H9 (cell line): Measurements from ENCODE around the gene TYRP1. TPM values are rescaled to one million over a fixed set of nuclear protein-coding genes. Genes with fewer than 3 reads are reported as not detected.

Experiments
- DNase-seq: peaks from one replicate; pipeline ENCODE4 v3.0.0-alpha.2; 2017
- H2AFZ ChIP-seq: one replicate; pipeline ENCODE4 v1.6.1; 2013; ENCODE audit warnings: mild to moderate bottlenecking, low read length, control low read depth, moderate library complexity
- H2AK5ac ChIP-seq: 2 replicates; pipeline ENCODE4 v1.6.1; 2013; ENCODE audit warnings: low read length, control low read depth, mixed read lengths; ENCODE audit not compliant: insufficient read length
- H2BK120ac ChIP-seq: one replicate; pipeline ENCODE4 v1.6.1; 2013; ENCODE audit warnings: low read depth, mild to moderate bottlenecking, low read length, control low read depth, inconsistent platforms; ENCODE audit not compliant: poor library complexity, severe bottlenecking
- H2BK12ac ChIP-seq: 2 replicates; pipeline ENCODE4 v1.6.1; 2013; ENCODE audit warnings: low read length, control low read depth, mixed read lengths, low read depth; ENCODE audit not compliant: insufficient read length
- H2BK15ac ChIP-seq: 2 replicates; pipeline ENCODE4 v1.6.1; 2013; ENCODE audit warnings: low read depth, low read length, control low read depth
- H2BK20ac ChIP-seq: one replicate; pipeline ENCODE4 v1.6.1; 2013; ENCODE audit warnings: low read depth, mild to moderate bottlenecking, low read length, control low read depth, inconsistent platforms; ENCODE audit not compliant: poor library complexity, severe bottlenecking
- H2BK5ac ChIP-seq: 2 replicates; pipeline ENCODE4 v1.6.1; 2013; ENCODE audit warnings: low read length, control low read depth, mixed read lengths; ENCODE audit not compliant: insufficient read length
- H3K14ac ChIP-seq: 2 replicates; pipeline ENCODE4 v1.6.1; 2013; ENCODE audit warnings: low read length, control low read depth; ENCODE audit not compliant: insufficient read depth
- H3K18ac ChIP-seq: 2 replicates; pipeline ENCODE4 v1.6.1; 2013; ENCODE audit warnings: low read depth, mild to moderate bottlenecking, mixed read lengths, low read length, control low read depth; ENCODE audit not compliant: insufficient read length
- H3K23ac ChIP-seq: 2 replicates; pipeline ENCODE4 v1.6.1; 2013; ENCODE audit warnings: low read length, control low read depth, mixed read lengths, low read depth; ENCODE audit not compliant: insufficient read length
- H3K23me2 ChIP-seq: 2 replicates; pipeline ENCODE4 v1.6.1; 2013; ENCODE audit warnings: low read depth, mild to moderate bottlenecking, mixed read lengths, low read length, control low read depth; ENCODE audit not compliant: insufficient read length, poor library complexity, severe bottlenecking
- H3K27ac ChIP-seq: 2 replicates; pipeline ENCODE4 v1.5.1; 2013; ENCODE audit warnings: low read length, control low read depth, mixed read lengths, low read depth; ENCODE audit not compliant: insufficient read length
- H3K27me3 ChIP-seq: 2 replicates; pipeline ENCODE4 v1.6.1; 2013; ENCODE audit warnings: low read length, control low read depth, inconsistent platforms; ENCODE audit not compliant: insufficient read depth
- H3K4ac ChIP-seq: 2 replicates; pipeline ENCODE4 v1.6.1; 2013; ENCODE audit warnings: low read depth, mild to moderate bottlenecking, control low read depth, inconsistent platforms, low read length, moderate library complexity
- H3K4me1 ChIP-seq: 2 replicates; pipeline ENCODE4 v1.6.1; 2013; ENCODE audit warnings: low read length, control low read depth, inconsistent platforms; ENCODE audit not compliant: insufficient read depth
- H3K4me2 ChIP-seq: 2 replicates; pipeline ENCODE4 v1.6.1; 2013; ENCODE audit warnings: low read length, control low read depth, mixed read lengths; ENCODE audit not compliant: insufficient read length, insufficient read depth
- H3K56ac ChIP-seq: 2 replicates; pipeline ENCODE4 v1.6.1; 2013; ENCODE audit warnings: low read depth, mild to moderate bottlenecking, mixed read lengths, low read length, control low read depth; ENCODE audit not compliant: insufficient read length
- H3K79me1 ChIP-seq: 2 replicates; pipeline ENCODE4 v1.6.1; 2013; ENCODE audit warnings: low read depth, mild to moderate bottlenecking, moderate library complexity, low read length, control low read depth, inconsistent platforms; ENCODE audit not compliant: insufficient read depth, poor library complexity, severe bottlenecking
- H3K79me2 ChIP-seq: 2 replicates; pipeline ENCODE4 v1.6.1; 2013; ENCODE audit warnings: low read length, control low read depth, inconsistent platforms; ENCODE audit not compliant: insufficient read depth
- H3K9ac ChIP-seq: 2 replicates; pipeline ENCODE4 v1.6.1; 2013; ENCODE audit warnings: low read length, control low read depth, mixed read lengths; ENCODE audit not compliant: insufficient read length; ENCODE audit errors: extremely low read depth
- H3K9me3 ChIP-seq: one replicate; pipeline ENCODE4 v1.6.1; 2013; ENCODE audit warnings: low read depth, low read length, inconsistent platforms; ENCODE audit not compliant: control insufficient read depth
- H3T11ph ChIP-seq: one replicate; pipeline ENCODE4 v1.6.1; 2013; ENCODE audit warnings: mild to moderate bottlenecking, low read length, control low read depth, inconsistent platforms
- H4K20me1 ChIP-seq: one replicate; pipeline ENCODE4 v1.6.1; 2013; ENCODE audit not compliant: control insufficient read depth, insufficient read length, insufficient read depth
- H4K5ac ChIP-seq: 2 replicates; pipeline ENCODE4 v1.6.1; 2013; ENCODE audit warnings: low read depth, mild to moderate bottlenecking, mixed read lengths, low read length, control low read depth; ENCODE audit not compliant: insufficient read length
- H4K8ac ChIP-seq: replicated peaks from 2 replicates; pipeline ENCODE4 v1.6.1; 2013; ENCODE audit warnings: low read length, control low read depth, mixed read lengths, low read depth; ENCODE audit not compliant: insufficient read length
- H4K91ac ChIP-seq: 2 replicates; pipeline ENCODE4 v1.6.1; 2013; ENCODE audit warnings: low read depth, mild to moderate bottlenecking, moderate library complexity, mixed read lengths, low read length, control low read depth; ENCODE audit not compliant: insufficient read length
- H3K27ac Mint-ChIP-seq, 3 experiments: 2 replicates in 2 of 3; 3 replicates in 1 of 3; pipeline ENCODE4 v1.8.0; 2020 to 2021; ENCODE audit warnings: mixed read lengths in 3 of 3, mild to moderate bottlenecking in 1 of 3, moderate library complexity in 1 of 3
- H3K27me3 Mint-ChIP-seq: 2 replicates; pipeline ENCODE4 v1.8.0; 2021; ENCODE audit warnings: low read depth, mild to moderate bottlenecking, moderate library complexity, mixed read lengths
- H3K36me3 Mint-ChIP-seq, 3 experiments: 2 replicates in 2 of 3; 3 replicates in 1 of 3; pipeline ENCODE4 v1.8.0; 2020 to 2021; ENCODE audit warnings: low read depth in 3 of 3, mixed read lengths in 3 of 3; ENCODE audit not compliant: insufficient read depth in 1 of 3
- H3K4me1 Mint-ChIP-seq, 2 experiments: 2 replicates each; pipeline ENCODE4 v1.8.0; 2020; ENCODE audit warnings: mixed read lengths in 2 of 2
- H3K4me3 Mint-ChIP-seq, 2 experiments: 2 replicates in 1 of 2; 3 replicates in 1 of 2; pipeline ENCODE4 v1.8.0; 2020 to 2021; ENCODE audit warnings: mild to moderate bottlenecking in 2 of 2, mixed read lengths in 2 of 2, moderate library complexity in 1 of 2
- H3K9me3 Mint-ChIP-seq, 2 experiments: 2 replicates in 1 of 2; 3 replicates in 1 of 2; pipeline ENCODE4 v1.8.0; 2020; ENCODE audit warnings: mild to moderate bottlenecking in 2 of 2, mixed read lengths in 2 of 2, moderate library complexity in 1 of 2
- CTCF ChIP-seq: fragments of 200-600 bp; sonication (generic); conservative IDR thresholded peaks from 3 replicates; pipeline ENCODE4 v1.8.0; 2021; ENCODE audit warnings: antibody characterized with exemption, mild to moderate bottlenecking
- total RNA-seq: library from RNA; stranded (reverse); gene quantifications from 2 replicates; pipeline ENCODE4 v1.2.1, GENCODE V29; 2021

TYRP1 gene
- total RNA-seq, 1 experiment from 2014 or later, result not detected

GRCh38 chr9:12701126-12701525 is 7.9 kb downstream of the TYRP1 start:
- H3K4me1 ChIP-seq, result no peaks in the 10 kb centered on the region
- H2BK20ac ChIP-seq, result no peak overlapping the region
- no peak overlapping the region for H3K18ac ChIP-seq
- no peak overlapping the region for H2AK5ac ChIP-seq
- no peaks in the 10 kb centered on the region for H3K79me1 ChIP-seq
- no peak overlapping the region for H2AFZ ChIP-seq
- no peaks in the 10 kb centered on the region for H3K27me3 ChIP-seq
- no peak overlapping the region for H3K56ac ChIP-seq
- no peaks in the 10 kb centered on the region for H4K20me1 ChIP-seq
- no peak overlapping the region for H3K4me2 ChIP-seq
- no peak overlapping the region for H2BK15ac ChIP-seq
- H3K23ac ChIP-seq, result no peak overlapping the region
- H4K5ac ChIP-seq, result no peak overlapping the region
- H2BK5ac ChIP-seq, result no peak overlapping the region
- DNase-seq, result no peak
- H3K79me2 ChIP-seq, result no peaks in the 10 kb centered on the region
- no peaks in the 10 kb centered on the region for H3K23me2 ChIP-seq
- no peak overlapping the region for H3T11ph ChIP-seq
- 0 out of 4 replicates have a peak, but pooled peaks cover 0 to 3% of the 10 kb centered on the region in 2 experiments for H3K4me1 Mint-ChIP-seq
- no peak overlapping the region for H3K14ac ChIP-seq
- H3K27ac ChIP-seq, result no peak overlapping the region
- H3K9me3 Mint-ChIP-seq, result no peaks in the 10 kb centered on the region
- H4K91ac ChIP-seq, result no peak overlapping the region
- H3K4me3 Mint-ChIP-seq, result no peak overlapping the region
- H2BK120ac ChIP-seq, result no peak overlapping the region
- TF ChIP-seq CTCF, result no peak
- no peaks in the 10 kb centered on the region for H3K9me3 ChIP-seq
- H3K4ac ChIP-seq, result no peak overlapping the region
- no peaks in the 10 kb centered on the region for H3K27me3 Mint-ChIP-seq
- H3K27ac Mint-ChIP-seq, result no peak overlapping the region; a peak in 1 of 7 replicates
- no peaks in the 10 kb centered on the region for H3K36me3 Mint-ChIP-seq
- H4K8ac ChIP-seq, result no peak overlapping the region
- H3K9ac ChIP-seq, result no peak overlapping the region
- H2BK12ac ChIP-seq, result no peak overlapping the region
